HepG2 (cell line): ENCODE measurements around the gene VWA3B. TPM values are rescaled to one million over a fixed set of nuclear protein-coding genes. Genes with fewer than 3 reads are reported as not detected.
A peak's percentile ranks its signal among the peaks of the same experiment; 100 is the strongest.
"Not testable (repeated sequence)": the region's sequence is repeated elsewhere in the genome, so short reads cannot be mapped to it uniquely, and the experiment has no call there.

Experiments
- ATAC-seq: fragments of 200-7000 bp; cut with Tn5 transposase; 3 replicates; pipeline ENCODE4 v1.9.1; 2020; ENCODE audit warnings: mild to moderate bottlenecking, moderate library complexity
- BruUV-seq: library from RNA; stranded (reverse); fragments of 400-500 nt; replicated peaks from 2 replicates; lab custom pipeline; 2021; lab: Mats Ljungman, UMichigan
- CTCF ChIA-PET: fragments of 300-600 bp; formaldehyde crosslinking; extraction: SDS; loops from one replicate; lab custom pipeline; 2021; ENCODE audit warnings: low total read pairs, inconsistent platforms, low intra/inter-chr PET ratio; lab: Yijun Ruan, JAX
- POLR2A ChIA-PET: fragments of 350-600 bp; sonication (Branson Sonifier 250); formaldehyde crosslinking; loops from one replicate; lab custom pipeline; 2020; ENCODE audit warnings: antibody characterized with exemption, inconsistent platforms; lab: Yijun Ruan, JAX
- DNase-seq: peaks from one replicate; pipeline ENCODE4 v3.0.0-alpha.2; 2015; ENCODE audit warnings: low spot score
- FAIRE-seq: peaks from 3 replicates; lab custom pipeline; 2011; peaks lifted over from hg19 to GRCh38; lab: Jason Lieb, UNC
- H2AFZ ChIP-seq: one replicate; pipeline ENCODE4 v1.6.1; 2011; ENCODE audit warnings: low read length, inconsistent platforms
- H3K27ac ChIP-seq: fragments of 300-600 bp; 3 replicates; pipeline ENCODE4 v1.8.0; 2011; ENCODE audit warnings: mixed run types, mild to moderate bottlenecking, mixed read lengths, low read length, inconsistent platforms; ENCODE audit not compliant: insufficient read depth; ENCODE audit errors: extremely low read length
- H3K27me3 ChIP-seq, 2 experiments: fragments of 200-600 bp in 1 of 2; 2 replicates in 1 of 2; 3 replicates in 1 of 2; pipeline versions ENCODE4 v1.6.0 to v1.8.0; 2011; ENCODE audit warnings: low read length in 2 of 2, mild to moderate bottlenecking in 2 of 2, moderate library complexity in 2 of 2, inconsistent platforms in 1 of 2; ENCODE audit not compliant: insufficient read depth in 2 of 2, control insufficient read depth in 1 of 2
- H3K36me3 ChIP-seq, 2 experiments: fragments of 200-600 bp in 1 of 2; replicated peaks in 1 of 2; 2 replicates in 1 of 2; 3 replicates in 1 of 2; pipeline versions ENCODE4 v1.5.1 to v1.8.0; 2011; ENCODE audit warnings: low read length in 2 of 2, inconsistent platforms in 1 of 2; ENCODE audit not compliant: insufficient read depth in 2 of 2, control insufficient read depth in 1 of 2
- H3K4me1 ChIP-seq: 2 replicates; pipeline ENCODE4 v1.5.1; 2012; ENCODE audit warnings: low read length, inconsistent platforms; ENCODE audit not compliant: insufficient read depth
- H3K4me2 ChIP-seq: 2 replicates; pipeline ENCODE4 v1.6.0; 2011; ENCODE audit warnings: low read depth, low read length, inconsistent platforms
- H3K4me3 ChIP-seq, 3 experiments: fragments of 200-600 bp in 1 of 3; sonication (generic), shearing (Covaris generic) in 1 of 3; replicated peaks in 1 of 3; 2 replicates each; pipeline ENCODE4 v1.5.1; 2011 to 2016; ENCODE audit warnings: low read length in 3 of 3, inconsistent platforms in 2 of 3, low read depth in 2 of 3, mild to moderate bottlenecking in 2 of 3, control low read depth in 1 of 3, mixed read lengths in 1 of 3; ENCODE audit not compliant: insufficient read depth in 1 of 3
- H3K79me2 ChIP-seq: one replicate; pipeline ENCODE4 v1.6.1; 2011; ENCODE audit warnings: low read length, inconsistent platforms; ENCODE audit not compliant: insufficient read depth
- H3K9ac ChIP-seq: 2 replicates; pipeline ENCODE4 v1.6.0; 2011; ENCODE audit warnings: mild to moderate bottlenecking, low read depth, low read length, inconsistent platforms; ENCODE audit not compliant: insufficient read depth
- H3K9me3 ChIP-seq: 2 replicates; pipeline ENCODE4 v1.5.1; 2012; ENCODE audit warnings: mild to moderate bottlenecking, low read length
- H4K20me1 ChIP-seq: 2 replicates; pipeline ENCODE4 v1.6.0; 2011; ENCODE audit warnings: inconsistent platforms, mild to moderate bottlenecking, low read length, moderate library complexity; ENCODE audit not compliant: insufficient read depth
- ATF1 ChIP-seq: IDR thresholded peaks from 2 replicates; pipeline ENCODE4 v1.6.1; 2016; ENCODE audit warnings: mild to moderate bottlenecking, control low read depth
- ATF7 ChIP-seq, 2 experiments: fragments of 450-650 bp in 1 of 2; sonication (generic) in 1 of 2; formaldehyde crosslinking in 1 of 2; IDR thresholded peaks; 2 replicates each; pipeline versions ENCODE4 v1.4.0 to v1.6.1; 2016 to 2020; ENCODE audit warnings: antibody characterized with exemption in 1 of 2, mild to moderate bottlenecking in 1 of 2, missing genetic modification reagents in 1 of 2
- CREB1 ChIP-seq, 2 experiments: fragments of 450-650 bp in 1 of 2; IDR thresholded peaks; 2 replicates each; pipeline ENCODE4 v1.6.1; 2016 to 2017; ENCODE audit warnings: control low read depth in 1 of 2, mild to moderate bottlenecking in 1 of 2, missing compliant biosample characterization in 1 of 2, missing genetic modification characterization in 1 of 2
- SCMH1 ChIP-seq: sonication (generic); formaldehyde crosslinking; IDR thresholded peaks from 2 replicates; pipeline ENCODE4 v1.9.0; 2021; ENCODE audit warnings: missing genetic modification reagents, mild to moderate bottlenecking, borderline replicate concordance
- ZNF280B ChIP-seq: sonication (generic); formaldehyde crosslinking; IDR thresholded peaks from 2 replicates; pipeline ENCODE4 v1.5.0; 2020; ENCODE audit warnings: missing genetic modification reagents, mild to moderate bottlenecking, borderline replicate concordance
- WGBS: methylation state at CpG from one replicate; pipeline ENCODE4 v1.1.6; 2017; ENCODE audit warnings: low lambda C conversion rate; 5-methylcytosine and 5-hydroxymethylcytosine counted together
- in situ Hi-C: cut with HindIII; loops from 2 replicates; pipeline ENCODE4 v1.10.0; 2017; ENCODE audit warnings: low pct_unique_long_range_greater_than_20kb; ENCODE audit not compliant: extremely low pct_ligation_motif_present
- intact Hi-C: fragments of 100-400 bp; cut with micrococcal nuclease; formaldehyde crosslinking; loops from one replicate; pipeline ENCODE4 v1.10.0; 2022; ENCODE audit not compliant: unreplicated experiment
- polyA plus RNA-seq, 8 experiments: library from polyadenylated mRNA; depleted of rRNA in 3 of 8; stranded (reverse) in 7 of 8; unstranded in 1 of 8; fragments of >200 nt; fragmentation: Illumina TruSeq in 4 of 8; extraction: Trizol in 4 of 8; gene quantifications; 2 replicates each; pipeline versions ENCODE4 v1.2.1 to v1.2.3, GENCODE V29; 2011 to 2016; ENCODE audit warnings: low read depth in 4 of 8, missing spikeins in 1 of 8, mixed read lengths in 1 of 8; ENCODE audit not compliant: insufficient read depth in 1 of 8
- total RNA-seq, 5 experiments: library from RNA; depleted of rRNA; stranded (reverse); fragments of >200 nt; fragmentation: Illumina TruSeq; extraction: Trizol; gene quantifications; 2 replicates each; pipeline ENCODE4 v1.2.3, GENCODE V29; 2016; ENCODE audit warnings: low read depth in 1 of 5
- TF ChIP-seq, protein P1 (sequence below): sonication (generic); formaldehyde crosslinking; IDR thresholded peaks from 2 replicates; pipeline ENCODE4 v1.9.0; 2022; ENCODE audit warnings: low read depth, missing genetic modification reagents

Gene VWA3B
- total and polyA plus RNA-seq, 2 of the 13 experiments (the other 11 are each of a cell fraction or from before 2014, with no cell fraction given) = not detected

- Histone ChIP-seq H3K36me3 (no peaks in the 10 kb centered on the region), H2AFZ (no peak overlapping the region), H3K27ac (no peak overlapping the region), H3K79me2 (no peaks in the 10 kb centered on the region), H3K4me3 (no peak overlapping the region), H3K27me3 (no peaks in the 10 kb centered on the region), H3K9me3 (no peaks in the 10 kb centered on the region), H3K9ac (no peak overlapping the region), H3K4me1 (no peaks in the 10 kb centered on the region), H4K20me1 (no peaks in the 10 kb centered on the region), H3K4me2 (no peak overlapping the region)
- no TSS peak for BruUV-seq
- no peak for ATAC-seq
- no peak for FAIRE-seq
- ChIA-PET CTCF (no interaction called here), POLR2A (no interaction called here)
- 24% methylated on average over 5 of the region's 5 CpGs for WGBS
- TF ChIP-seq ATF1 (CRISPR knock-in tag) = no peak
- TF ChIP-seq ZNF280B (CRISPR knock-in tag) = no peak
- no peak for TF ChIP-seq SCMH1 (CRISPR knock-in tag)
- no peak for DNase-seq
- in situ Hi-C loops = no loop called here
- intact Hi-C loops = no loop called here
These were observed 6.6 kb downstream of the VWA3B start for GRCh38 chr2:98093611-98094010.

DNA sequence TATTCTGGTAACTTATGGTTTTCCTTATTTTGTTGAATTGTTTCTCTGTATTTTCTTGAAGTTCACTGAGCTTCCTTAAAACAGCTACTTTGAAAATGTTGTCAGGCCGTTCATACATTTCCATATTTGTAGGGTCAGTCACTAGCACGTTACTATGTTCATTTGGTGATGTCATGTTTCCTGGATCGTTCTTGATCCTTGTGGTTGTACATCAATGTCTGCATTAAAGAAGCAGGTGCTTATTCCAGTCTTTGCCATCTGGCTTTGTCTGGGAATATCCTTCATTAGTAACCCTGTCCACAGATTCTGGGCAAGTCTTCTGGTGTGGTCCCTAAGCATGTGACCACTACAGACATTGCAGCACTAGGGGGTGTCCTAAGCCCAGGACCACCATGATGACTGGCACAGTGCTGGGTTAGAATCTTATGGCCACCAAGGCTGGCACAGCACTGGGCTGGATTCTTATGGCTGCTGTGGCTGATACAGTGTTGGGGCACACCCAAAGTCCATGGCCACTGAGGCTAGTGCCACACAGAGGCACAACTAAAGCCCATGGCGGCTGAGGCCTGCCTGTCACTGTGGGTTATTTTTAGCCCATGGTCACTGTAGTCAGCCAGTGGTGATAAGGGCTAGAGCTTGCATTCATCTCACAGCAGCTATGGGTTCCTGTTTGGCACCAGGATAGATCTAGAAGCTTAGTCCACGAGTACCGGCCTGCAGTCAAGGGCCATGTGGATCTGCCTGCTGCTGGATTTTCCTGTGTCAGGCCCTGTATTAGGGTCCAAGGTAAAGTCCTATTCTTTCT lies 13.2 kb downstream of the VWA3B start:
- Histone ChIP-seq H3K79me2 (no peaks in the 10 kb centered on the region), H3K4me2 (no peak overlapping the region), H3K27ac (no peak overlapping the region), H3K4me1 (no peaks in the 10 kb centered on the region), H3K9ac (no peak overlapping the region), H3K27me3 (no peaks in the 10 kb centered on the region), H2AFZ (no peak overlapping the region), H3K9me3 (peaks cover 18% of the 10 kb centered on the region), H3K4me3 (no peak overlapping the region), H4K20me1 (no peaks in the 10 kb centered on the region), H3K36me3 (no peaks in the 10 kb centered on the region)
- FAIRE-seq (no peak), DNase-seq (no peak), ATAC-seq (no peak)
- intact Hi-C loops = no loop called here
- BruUV-seq = no TSS peak
- POLR2A ChIA-PET = no interaction called here
- in situ Hi-C loops = no loop called here
- 26% methylated on average over 5 of the region's 6 CpGs for WGBS
- CTCF ChIA-PET = no interaction called here
- TF ChIP-seq, protein P1, sequence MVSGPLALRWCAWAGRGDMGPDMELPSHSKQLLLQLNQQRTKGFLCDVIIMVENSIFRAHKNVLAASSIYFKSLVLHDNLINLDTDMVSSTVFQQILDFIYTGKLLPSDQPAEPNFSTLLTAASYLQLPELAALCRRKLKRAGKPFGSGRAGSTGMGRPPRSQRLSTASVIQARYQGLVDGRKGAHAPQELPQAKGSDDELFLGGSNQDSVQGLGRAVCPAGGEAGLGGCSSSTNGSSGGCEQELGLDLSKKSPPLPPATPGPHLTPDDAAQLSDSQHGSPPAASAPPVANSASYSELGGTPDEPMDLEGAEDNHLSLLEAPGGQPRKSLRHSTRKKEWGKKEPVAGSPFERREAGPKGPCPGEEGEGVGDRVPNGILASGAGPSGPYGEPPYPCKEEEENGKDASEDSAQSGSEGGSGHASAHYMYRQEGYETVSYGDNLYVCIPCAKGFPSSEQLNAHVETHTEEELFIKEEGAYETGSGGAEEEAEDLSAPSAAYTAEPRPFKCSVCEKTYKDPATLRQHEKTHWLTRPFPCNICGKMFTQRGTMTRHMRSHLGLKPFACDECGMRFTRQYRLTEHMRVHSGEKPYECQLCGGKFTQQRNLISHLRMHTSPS (CRISPR knock-in tag) = no peak
- TF ChIP-seq ATF7 (IDR thresholded peaks at IDR 0.05) = peak; percentile 61
- no peak for TF ChIP-seq ATF7 (CRISPR knock-in tag; IDR thresholded peaks at IDR 0.05)
- TF ChIP-seq CREB1 (IDR thresholded peaks at IDR 0.05) = 0 out of 2 replicates have a peak, but pooled peaks have one; percentile 34
- no peak for TF ChIP-seq CREB1 (CRISPR knock-in tag; IDR thresholded peaks at IDR 0.05)
- TF ChIP-seq, all 625 proteins: peak for 2

- POLR2A ChIA-PET, H3K9ac ChIP-seq, DNase-seq, H3K27me3 ChIP-seq, H3K4me2 ChIP-seq, intact Hi-C loops, in situ Hi-C loops, H3K4me3 ChIP-seq, H3K36me3 ChIP-seq, H3K27ac ChIP-seq, FAIRE-seq, ATAC-seq, H2AFZ ChIP-seq, H3K79me2 ChIP-seq, CTCF ChIA-PET, BruUV-seq, H3K4me1 ChIP-seq, H4K20me1 ChIP-seq: not testable (repeated sequence)
- WGBS = 64% methylated on average over 17 of the region's 17 CpGs
- peaks cover 18% of the 10 kb centered on the region for H3K9me3 ChIP-seq
These were observed 15.3 kb downstream of the VWA3B start for GRCh38 chr2:98102315-98102714.
